AG08396 (cell line): ENCODE measurements around the gene CNTF.

Source experiments
- DNase-seq: peaks from one replicate; pipeline ENCODE4 v3.0.0; 2012; ENCODE audit warnings: low spot score, mixed read lengths

CNTF gene

GRCh38 chr11:58641803-58642581, 19.5 kb downstream of the CNTF start:
- DNase-seq, result no peak

GRCh38 chr11:58645854-58646253, 23.4 kb downstream of the CNTF start:
- no peak for DNase-seq

- DNase-seq, result no peak
These were observed 24.8 kb downstream of the CNTF start for GRCh38 chr11:58647141-58647699.

- DNase-seq, result no peak
These were observed 25.4 kb downstream of the CNTF start for GRCh38 chr11:58647866-58648265.

GRCh38 chr11:58649623-58650022, 27.2 kb downstream of the CNTF start:
- no peak for DNase-seq

- no peak for DNase-seq
These were observed 28.0 kb downstream of the CNTF start for GRCh38 chr11:58650496-58650895.

- no peak for DNase-seq
These were observed 30.3 kb downstream of the CNTF start for GRCh38 chr11:58652726-58653280.

- DNase-seq, result peak; percentile 84
These were observed 31.8 kb downstream of the CNTF start for GRCh38 chr11:58654079-58654907.

GRCh38 chr11:58654908-58655296, 32.4 kb downstream of the CNTF start:
- no peak for DNase-seq

- no peak for DNase-seq
These were observed 33.9 kb downstream of the CNTF start for GRCh38 chr11:58656348-58656747.

- no peak for DNase-seq
These were observed 36.2 kb downstream of the CNTF start for GRCh38 chr11:58658623-58659022.

- no peak for DNase-seq
These were observed 36.9 kb downstream of the CNTF start for GRCh38 chr11:58659404-58659803.

- DNase-seq, result no peak
These were observed 37.6 kb downstream of the CNTF start for GRCh38 chr11:58659910-58660570.

- DNase-seq, result no peak
These were observed 49.6 kb downstream of the CNTF start for GRCh38 chr11:58671983-58672633.

- DNase-seq, result no peak
These were observed 52.1 kb downstream of the CNTF start for GRCh38 chr11:58674609-58675008.
